MM.1S (cell line): Measurements from ENCODE around the gene TNNC2.

Source experiments
- EZH2 ChIP-seq: fragments of 300-600 bp; sonication (generic); optimal IDR thresholded peaks from 2 replicates; pipeline ENCODE3; 2017; ENCODE audit warnings: low read depth, mild to moderate bottlenecking, antibody characterized with exemption, low read length, mixed read lengths
- TF ChIP-seq, protein P1 (sequence below): fragments of 300-600 bp; sonication (generic); IDR thresholded peaks from 2 replicates; pipeline ENCODE4 v1.5.1; 2016; ENCODE audit warnings: antibody characterized with exemption, low read length, mixed read lengths

GRCh38 chr20:45832619-45833018, 5.5 kb upstream of the TNNC2 start:
- TF ChIP-seq, protein P1, sequence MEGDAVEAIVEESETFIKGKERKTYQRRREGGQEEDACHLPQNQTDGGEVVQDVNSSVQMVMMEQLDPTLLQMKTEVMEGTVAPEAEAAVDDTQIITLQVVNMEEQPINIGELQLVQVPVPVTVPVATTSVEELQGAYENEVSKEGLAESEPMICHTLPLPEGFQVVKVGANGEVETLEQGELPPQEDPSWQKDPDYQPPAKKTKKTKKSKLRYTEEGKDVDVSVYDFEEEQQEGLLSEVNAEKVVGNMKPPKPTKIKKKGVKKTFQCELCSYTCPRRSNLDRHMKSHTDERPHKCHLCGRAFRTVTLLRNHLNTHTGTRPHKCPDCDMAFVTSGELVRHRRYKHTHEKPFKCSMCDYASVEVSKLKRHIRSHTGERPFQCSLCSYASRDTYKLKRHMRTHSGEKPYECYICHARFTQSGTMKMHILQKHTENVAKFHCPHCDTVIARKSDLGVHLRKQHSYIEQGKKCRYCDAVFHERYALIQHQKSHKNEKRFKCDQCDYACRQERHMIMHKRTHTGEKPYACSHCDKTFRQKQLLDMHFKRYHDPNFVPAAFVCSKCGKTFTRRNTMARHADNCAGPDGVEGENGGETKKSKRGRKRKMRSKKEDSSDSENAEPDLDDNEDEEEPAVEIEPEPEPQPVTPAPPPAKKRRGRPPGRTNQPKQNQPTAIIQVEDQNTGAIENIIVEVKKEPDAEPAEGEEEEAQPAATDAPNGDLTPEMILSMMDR: no peak
- TF ChIP-seq EZH2: no peak
